Measurements from ENCODE around the gene SSRP1.
"Not testable (repeated sequence)": the region's sequence is repeated elsewhere in the genome, so short reads cannot be mapped to it uniquely, and the experiment has no call there.

The SSRP1 gene

DNA sequence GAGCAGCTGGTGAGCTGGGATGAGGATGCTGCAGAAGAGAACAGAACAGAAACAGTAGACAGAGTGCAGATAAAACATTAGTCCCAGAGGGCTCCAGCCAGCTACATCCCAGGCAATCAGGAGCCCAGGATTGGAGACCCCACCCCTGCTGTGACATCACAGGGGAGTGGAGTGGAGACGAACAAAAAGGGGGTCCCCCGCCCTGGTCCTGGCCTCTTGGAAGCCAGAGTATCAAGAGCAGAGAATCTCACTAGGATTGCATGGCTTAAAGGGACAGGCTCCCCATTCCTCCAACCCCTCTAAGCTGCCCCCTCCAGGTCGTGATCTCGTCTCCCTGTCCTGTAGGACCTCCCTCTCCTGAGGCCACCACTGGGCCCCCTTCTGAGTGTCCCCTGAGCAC lies 2.5 kb upstream of the SSRP1 start, which contains the start of gene P2RX3:
Gene P2RX3 (plus strand): TSS at position 211 of the 400 bp plus-strand sequence. CDS start 199 bp downstream, outside the sequence.
- no peak for DNase-seq (ENCODE audit: low read depth)

DNA sequence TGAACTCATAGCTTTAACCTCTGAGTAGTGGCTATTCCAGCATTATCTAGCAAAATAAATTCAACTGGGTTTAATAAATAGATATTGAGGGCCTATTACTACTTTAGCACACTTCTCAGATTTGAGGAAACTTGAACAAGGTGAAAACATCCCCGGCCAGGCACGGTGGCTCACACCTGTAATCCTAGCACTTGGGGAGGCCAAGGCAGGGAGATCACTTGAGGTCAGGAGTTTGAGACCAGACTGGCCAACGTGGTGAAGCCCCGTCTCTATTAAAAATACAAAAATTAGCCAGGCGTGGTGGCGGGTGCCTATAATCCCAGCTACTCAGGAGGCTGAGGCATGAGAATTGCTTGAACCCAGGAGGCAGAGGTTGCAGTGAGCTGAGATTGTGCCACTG lies 1.2 kb upstream of the SSRP1 start:
- DNase-seq (ENCODE audit: low read depth): not testable (repeated sequence)

DNA sequence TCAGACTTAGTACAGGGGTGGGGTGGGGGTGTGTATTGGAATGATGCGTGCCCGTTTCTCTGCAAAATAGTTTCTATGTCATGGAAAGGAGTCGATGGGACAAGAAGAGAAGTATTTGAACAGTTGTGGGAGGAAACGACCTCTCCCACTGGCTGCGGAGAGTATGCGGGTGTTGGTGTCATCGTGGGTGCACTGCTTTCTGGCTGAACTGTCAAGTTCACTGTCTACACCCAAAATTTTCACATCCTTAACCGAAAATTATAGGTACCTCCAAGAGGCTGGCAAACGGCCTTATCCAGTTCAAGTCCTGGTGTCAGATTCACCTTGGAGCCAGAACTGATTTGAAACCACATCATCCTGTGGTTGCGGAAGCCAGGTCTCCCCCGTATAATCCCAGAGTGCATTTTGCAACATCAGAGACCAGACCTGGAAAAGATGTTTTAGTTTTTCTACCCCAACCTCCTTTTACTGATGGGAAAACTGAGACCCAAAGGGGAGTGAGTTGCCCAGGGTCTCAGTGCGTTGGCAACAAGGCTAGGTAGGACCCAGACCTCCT lies 497 bp upstream of the SSRP1 start:
- DNase-seq (ENCODE audit: low read depth): no peak

DNA sequence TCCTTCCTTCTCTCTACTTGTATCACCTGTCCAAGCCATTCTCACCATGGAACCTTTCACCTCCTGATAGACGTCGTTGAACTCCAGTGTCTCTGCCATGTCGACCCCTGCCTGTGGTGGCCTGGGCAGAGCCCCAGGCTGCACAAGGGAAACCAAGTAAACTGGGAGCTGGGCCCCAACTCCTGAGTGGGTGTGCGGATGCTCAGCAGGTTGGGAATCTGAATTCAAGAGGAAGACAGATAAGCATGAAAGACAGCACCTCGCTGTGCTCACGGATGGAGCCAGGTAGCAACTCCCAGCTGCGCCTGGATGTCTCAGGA lies 709 bp downstream of the SSRP1 start:
- no peak for DNase-seq (ENCODE audit: low read depth)

DNA sequence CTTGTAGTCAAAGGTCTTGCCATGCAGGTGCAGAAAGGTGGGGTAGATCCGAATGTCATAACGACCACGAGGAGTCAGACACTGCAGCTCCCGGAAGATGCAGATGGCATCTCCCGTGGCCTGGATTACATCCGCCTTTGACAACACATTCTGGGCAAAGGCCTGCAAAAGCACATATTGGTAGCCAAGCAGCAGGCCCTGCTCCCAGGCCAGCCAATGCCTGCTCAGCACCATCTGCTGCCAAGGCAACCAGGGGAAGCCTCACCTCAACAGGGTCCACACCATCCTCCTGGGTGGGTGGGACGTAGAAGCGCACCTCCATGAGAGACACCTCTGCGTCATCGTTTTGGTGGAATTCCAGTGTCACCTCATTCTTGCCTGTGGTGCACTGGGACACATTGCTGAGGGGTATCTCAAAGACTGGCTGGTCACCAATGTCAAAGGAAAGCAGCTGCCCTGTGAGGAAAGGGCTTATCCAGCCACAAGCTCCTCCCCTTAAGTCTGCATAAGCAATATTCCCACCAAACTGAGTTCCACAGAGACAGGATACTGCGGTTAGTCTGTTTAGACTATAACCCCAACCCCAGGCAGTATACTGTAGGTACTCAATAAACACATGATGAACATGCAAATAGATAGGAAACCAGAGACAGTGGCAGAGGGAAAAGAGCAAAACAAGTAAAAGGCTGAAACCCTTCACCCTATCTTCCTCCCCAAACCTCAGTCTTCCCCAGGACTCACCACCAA lies 2.8 kb downstream of the SSRP1 start:
- DNase-seq (ENCODE audit: low read depth): no peak

DNA sequence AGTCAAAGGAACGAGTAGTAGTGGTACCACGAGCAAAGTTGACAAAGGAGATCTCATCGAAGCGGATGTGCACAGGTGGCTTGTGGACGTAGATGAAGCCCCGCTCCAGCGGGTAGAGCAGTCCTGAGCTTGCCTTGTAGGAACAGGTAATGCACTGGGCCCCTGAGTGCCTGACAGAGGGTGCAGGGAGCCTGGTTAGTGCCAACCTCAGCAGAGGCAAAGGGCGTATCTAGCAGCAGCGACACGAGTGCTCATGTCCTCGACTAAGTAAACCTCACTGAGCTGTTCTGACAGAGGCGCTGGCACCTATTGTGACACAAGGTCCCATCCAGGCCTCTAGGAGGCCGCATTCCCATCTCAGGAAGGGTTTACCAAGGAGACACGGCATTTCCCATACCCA lies 4.0 kb downstream of the SSRP1 start:
- no peak for DNase-seq (ENCODE audit: low read depth)

DNA sequence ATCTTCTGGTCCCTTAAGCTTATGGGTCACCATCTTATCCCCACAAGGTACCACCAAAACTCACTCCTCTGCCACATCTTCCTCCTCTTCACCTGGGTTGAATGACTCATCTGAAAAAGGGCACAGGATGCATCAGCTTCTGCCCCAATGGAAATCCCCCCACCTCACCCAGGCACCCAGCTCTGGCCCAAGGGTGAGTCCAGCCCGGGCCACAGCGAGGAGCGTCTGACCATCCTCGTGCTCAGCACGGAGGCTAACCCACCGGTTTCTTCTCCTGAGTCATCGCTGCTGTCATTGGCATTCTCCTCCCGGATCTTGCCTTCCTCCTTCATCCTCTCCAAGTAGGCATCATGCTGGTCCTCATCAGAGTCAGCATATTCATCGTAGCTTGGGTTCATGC lies 5.7 kb downstream of the SSRP1 start:
- no peak for DNase-seq (ENCODE audit: low read depth)

DNA sequence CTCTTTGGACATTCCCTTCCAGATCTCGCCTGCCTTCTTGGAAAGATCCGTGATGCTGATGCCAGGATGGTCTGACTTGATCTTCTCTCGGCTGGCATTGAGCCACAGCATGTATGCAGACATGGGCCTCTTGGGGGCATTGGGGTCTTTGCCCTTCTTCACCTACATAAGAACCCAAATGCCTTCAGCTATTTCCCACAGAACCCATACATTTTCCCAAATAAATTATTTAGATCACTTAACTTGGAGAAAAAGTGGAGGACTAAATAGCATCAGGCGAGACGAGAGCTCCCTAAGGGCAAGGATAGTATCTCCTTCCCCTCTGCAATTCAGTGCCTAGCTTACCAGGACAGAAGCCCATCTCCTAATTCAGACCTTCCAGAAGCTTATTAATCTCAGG lies 8.0 kb downstream of the SSRP1 start:
- DNase-seq (ENCODE audit: low read depth): no peak

DNA sequence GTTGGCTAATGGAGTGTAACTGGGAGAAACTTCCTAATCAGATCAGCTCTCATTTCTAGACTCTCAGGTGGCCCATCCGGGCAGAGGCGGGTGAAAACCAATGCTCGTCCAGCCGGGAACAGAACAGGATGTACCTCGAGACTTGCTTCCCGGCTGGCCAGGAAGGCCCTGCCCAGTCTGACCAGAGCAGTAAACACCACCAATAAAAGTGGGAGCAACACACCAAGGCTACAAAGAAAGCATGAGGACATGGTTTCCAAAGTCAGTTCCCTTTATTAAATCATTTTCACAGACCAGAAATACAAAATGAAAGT lies 10.0 kb downstream of the SSRP1 start:
- DNase-seq (ENCODE audit: low read depth): no peak

DNA sequence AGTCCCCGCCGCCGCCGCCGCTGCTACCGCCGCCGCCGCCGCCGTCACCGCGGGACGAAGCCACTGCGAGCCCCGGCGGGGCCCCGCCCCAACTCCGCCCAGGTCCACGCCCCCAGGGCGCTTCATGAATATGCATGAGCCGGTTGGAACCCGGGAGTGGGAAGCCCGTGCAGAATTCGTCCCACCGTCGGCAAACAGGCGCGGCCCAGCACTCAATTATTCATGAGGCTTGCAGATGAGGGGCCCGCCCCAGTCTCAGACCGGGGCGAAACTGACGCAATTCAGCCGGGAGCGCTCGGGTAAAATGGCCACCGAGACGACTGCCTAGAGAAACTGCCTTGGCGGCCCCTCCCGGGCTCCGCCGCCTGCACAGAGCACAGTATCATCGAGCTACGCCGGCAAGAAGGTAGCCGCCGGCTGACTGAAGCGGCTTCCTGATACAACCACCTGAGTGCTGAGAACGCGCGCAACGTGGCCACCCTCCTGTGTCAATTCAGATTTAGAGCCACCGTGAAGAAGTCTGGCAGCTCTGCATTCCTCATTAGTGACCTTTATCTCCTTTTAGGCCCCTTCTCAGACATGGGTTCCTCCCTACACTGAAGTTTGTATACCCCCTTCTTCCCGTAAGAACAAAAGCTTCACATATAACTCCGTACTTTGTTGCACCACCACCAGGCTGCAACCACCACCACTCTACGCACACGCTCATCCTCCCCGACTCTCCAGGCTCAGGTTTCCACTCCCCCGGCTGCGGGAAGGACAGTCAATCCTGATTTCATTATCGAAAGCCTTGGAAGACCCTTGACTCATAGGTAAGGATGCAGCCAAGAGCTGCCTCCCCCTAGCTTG lies 10.6 kb downstream of the SSRP1 start, which contains the start of gene TNKS1BP1:
Gene TNKS1BP1 (minus strand): TSS at position 67 of the 849 bp plus-strand sequence. CDS start 3,067 bp downstream, outside the sequence.
- peak; percentile 80 for DNase-seq (ENCODE audit: low read depth)

DNA sequence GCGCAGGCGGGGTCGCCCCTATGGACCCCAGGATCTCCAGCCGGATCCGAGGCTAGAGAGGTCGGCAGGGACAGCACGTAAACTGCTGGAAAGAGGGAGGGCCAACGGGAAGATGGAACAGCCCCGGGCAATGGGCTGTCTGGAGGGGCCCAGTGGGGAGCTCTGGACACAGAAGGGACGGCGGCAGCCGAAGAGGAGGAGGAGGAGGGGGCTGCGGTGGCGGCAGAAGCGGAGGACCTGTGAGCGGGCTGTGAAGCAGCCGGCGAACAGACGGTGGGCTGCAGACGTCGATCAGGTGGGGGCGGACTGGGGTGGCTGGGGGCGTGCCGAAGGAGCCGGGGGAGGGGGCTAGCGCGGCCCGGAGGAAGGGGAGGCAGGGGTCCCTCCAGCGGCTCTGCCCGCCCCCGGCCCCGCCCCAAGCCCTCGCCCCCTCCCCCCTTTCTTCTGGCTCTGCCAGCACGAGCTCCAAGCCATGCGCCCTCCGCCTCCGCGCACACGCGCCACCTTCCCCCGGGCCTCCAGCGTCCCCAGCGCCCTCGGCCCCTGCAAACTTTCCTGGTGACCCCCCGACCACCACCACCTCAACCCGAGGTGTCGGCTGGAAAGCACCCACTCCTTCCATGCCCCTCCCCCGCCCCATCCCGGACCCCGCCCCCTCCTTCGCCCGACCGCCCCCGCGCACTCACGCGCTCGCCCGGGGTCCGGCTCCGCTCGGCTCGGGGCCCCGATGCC lies 11.4 kb downstream of the SSRP1 start:
- DNase-seq (ENCODE audit: low read depth): no peak

DNA sequence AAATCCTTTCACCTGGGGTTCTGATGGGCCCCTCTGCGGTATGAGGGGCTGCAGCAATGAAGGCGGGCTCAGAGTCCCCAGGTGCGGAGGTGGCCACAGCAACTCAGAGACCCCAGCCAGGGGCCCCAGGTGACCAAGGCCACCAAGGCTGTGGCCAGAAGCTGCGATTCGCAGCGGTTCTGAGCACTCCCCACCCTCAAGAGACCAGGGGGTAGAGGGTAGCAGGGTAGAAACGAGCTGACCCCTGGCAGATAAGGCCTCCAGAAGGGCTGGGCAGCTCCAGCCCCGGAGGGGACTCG lies 11.9 kb downstream of the SSRP1 start:
- no peak for DNase-seq (ENCODE audit: low read depth)

DNA sequence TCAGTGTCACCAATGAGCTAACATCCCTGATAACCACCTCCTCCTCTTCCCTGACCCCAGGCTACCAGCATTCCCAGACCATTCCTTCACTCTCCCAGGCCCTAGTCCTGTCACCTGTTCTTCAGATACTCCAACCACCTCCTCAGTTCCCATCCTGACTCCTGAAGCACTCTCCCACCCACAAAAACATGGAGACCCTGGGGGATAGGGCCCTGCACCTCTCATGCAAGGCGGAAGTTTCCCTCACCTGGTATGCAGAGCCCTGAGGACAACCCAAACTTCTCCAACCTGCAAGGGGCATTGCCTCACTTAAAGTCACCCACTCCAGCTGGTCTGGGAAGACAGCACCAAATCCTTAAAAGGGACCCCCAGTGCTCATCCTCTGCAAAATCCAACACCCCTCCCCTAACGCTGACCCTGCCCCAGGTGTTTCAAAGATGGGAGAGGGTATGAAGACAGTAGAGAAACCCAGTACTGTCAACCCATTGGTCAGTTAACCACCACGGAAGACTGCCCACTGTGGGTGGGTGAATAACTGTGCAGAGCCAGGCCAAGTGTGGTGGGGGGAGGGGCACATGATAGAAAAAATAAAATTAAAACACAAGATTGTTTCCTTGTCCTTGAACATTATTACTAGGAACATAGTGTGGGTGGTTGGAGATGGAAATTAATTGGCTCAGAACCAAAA lies 12.4 kb downstream of the SSRP1 start:
- no peak for DNase-seq (ENCODE audit: low read depth)

DNA sequence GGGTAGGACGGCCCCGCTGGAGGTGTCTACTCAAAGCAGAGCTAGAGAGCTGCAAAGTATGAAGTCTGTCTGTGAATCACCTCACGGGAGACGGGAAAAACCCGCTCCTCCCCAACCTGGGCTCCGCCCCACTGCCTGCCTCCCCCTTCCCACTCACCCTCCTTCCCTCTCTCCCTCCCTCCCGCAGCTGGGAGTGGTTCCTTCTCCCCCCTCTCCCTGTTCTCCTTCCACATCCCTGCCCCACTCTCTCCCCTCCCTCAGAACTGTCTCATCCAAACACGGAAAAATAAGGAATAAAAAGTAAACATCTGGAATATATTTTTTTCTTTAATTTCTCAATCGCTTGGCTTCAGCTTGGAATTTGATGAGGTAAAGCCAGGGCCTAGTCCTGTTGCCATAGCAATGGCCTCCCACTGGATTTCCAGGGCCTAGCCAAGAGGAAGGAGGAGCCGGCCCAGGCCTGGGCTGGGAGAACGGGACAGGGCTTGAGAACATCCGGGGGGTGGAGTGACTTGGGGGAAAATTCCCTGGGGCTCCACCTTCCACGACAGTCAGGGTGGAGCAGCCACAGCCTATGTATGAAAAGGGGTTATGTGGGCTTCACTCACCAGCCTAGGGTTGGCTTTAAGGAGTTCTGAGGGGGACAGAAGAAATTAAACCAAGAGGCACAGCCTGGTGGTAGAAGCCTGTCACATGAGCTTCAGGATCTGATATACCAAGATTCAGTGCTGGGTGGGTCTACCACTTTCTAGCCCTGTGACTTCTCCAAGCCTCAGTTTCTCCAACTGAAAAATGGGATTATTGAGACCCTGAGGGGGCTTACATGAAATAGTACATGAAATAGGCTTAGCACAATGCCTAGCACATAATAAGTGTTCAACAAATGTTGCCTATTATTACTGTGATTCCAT lies 13.2 kb downstream of the SSRP1 start:
- no peak for DNase-seq (ENCODE audit: low read depth)

DNA sequence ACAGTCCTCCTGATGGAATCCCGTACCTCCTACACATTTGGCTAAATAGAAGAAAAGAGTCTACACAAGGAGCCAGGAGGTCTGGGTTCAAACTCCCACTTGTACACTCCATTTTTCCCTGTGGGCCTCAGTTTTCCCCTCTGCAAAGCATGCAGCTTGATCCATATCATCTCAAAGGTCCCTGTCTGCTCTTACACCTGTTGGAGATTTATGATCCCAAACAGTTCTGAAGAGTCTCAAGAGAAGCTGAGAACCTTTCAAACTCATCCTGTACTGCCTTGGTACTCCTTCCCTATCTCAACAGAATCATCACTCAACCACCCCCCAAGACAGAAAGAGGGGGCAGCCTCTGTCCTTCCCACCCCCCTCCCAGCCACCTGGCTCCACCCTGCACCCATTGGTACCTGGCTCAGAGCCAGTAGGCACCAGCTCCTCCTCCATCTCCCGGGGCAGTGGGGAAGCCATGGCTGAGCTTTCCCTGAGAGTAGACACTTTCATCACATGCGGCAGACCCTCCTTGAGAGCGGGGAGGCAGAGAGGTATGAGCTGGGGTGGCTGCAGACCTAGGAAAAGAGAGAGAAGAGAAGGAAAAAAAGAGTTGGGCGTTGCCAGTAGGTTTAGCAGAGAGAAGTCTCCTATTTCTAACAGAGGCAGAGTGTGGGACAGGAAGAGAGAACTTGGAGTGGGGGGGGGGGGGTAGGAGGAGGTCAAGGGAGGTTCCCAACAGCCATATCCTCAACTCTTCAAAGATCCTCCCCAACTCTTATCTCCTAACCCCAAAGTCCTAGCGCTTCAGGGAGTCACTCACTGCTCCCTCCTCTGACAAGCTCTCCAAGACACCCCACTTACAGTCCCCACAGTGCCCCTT lies 14.1 kb downstream of the SSRP1 start:
- DNase-seq (ENCODE audit: low read depth): no peak

DNA sequence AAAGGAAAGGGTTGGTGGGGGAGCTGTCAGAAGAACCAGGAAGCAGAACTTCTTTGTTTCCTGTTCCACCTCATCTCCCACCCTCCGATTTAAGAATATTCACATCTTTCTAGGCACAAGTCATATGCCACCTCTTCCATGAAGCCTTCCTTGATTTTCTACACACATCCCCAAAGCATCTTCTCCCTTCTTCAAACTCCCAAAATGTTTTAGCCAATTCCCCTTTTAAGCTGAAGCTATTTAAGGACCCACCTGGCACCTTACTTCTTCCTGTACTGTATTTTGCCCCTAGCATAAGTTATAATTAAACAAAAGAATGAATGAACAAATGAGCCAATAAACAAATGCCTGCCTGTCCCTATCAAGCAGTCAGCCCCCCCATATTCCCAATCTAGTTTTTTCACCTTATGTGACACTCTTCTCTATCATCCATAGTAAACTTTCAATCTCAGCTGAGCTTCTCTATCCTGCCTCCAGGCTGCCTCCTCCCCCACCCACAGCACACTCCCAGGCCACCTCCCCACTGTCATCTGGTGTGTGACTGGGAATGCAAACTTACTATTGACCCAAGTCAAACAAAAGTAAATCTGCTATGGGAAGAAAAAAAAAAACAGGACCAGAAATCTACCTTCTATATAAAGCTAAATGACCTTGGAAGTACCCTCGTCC lies 14.8 kb downstream of the SSRP1 start:
- DNase-seq (ENCODE audit: low read depth): no peak

DNA sequence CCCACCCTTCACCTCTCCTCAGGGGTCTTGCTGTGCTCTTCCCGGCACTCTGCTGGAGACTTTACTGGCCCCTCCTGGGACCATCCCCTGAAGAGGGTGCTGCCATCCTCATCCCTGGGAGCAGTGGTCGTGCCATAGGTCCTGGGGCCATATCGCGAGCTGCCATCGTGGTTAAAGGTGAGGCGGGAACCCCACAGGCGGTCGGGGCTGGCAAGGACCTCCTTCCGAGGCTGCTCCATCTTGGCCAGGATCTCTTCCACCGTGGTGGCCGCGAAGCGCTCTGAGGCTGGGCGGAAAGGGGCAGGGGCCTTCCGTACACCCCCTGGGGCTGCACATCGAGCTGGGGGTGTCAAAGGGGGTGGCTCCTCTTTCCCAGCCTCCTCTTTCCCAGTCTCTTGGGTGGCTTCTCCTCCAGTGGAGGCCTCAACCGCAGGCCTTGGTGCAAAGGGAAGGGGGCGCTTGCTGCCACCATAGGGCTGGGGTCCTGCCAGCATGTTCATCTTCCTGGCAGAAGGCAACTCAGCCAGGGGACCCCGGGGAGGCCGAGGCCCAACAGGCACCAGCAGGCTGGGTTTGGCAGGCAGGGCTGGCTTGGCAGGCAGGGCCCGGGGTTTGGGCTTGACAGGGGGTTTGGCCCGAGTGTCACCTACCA lies 15.5 kb downstream of the SSRP1 start:
- DNase-seq (ENCODE audit: low read depth): no peak

DNA sequence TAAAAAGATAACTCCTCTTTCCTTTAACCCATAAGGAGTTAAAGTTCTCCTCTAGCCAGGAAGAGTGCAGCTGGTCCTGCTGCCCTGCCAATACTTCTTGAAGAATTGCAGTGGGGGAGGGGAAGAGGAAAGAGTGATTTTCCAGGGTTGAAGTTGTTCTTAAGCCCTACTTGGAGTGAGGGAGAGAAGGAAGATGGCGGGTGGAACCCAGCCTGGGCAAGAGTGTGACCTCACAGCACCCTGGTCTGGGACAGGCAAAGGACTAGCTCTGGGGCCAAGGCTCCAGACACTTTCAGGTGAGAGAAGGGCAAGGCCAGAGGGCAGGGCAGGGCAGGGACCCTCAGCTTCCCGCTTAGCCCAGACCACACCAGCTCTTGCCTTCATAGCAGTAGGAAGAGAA lies 17.5 kb downstream of the SSRP1 start:
- no peak for DNase-seq (ENCODE audit: low read depth)

DNA sequence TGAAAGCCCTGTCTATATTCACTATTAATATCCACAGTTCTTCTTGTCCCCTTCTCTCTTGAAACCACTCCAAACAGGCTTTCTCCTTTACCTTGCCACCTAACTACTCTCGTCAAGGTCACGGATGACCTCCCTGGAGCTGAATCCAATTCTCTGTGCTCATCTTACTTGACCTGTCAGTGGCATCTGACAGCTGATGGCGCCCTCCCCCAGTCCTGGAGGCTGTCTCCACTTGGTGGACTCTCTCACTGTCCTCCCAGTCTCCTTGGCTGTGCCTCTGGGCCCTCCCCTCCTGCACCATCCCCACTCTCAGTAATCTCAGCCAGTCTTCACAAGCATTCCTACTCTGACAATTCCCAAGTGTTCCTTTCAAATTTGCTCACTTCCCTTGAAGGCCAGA lies 19.7 kb downstream of the SSRP1 start:
- no peak for DNase-seq (ENCODE audit: low read depth)

Data from stimulated activated CD8-positive, alpha-beta memory T cell treated with anti-CD3 and anti-CD28 coated beads, Interleukin-15, amount 100 ng/mL, for 24 hours (primary cell).